Suprapubic skin (tissue), 4 donors: ENCODE measurements around the gene EPHB1. TPM values are rescaled to one million over a fixed set of nuclear protein-coding genes. Genes with fewer than 3 reads are reported as not detected.

Experiments
- DNase-seq, 2 donors: peaks; one replicate each; pipeline ENCODE4 v3.0.0-alpha.2; 2019; ENCODE audit warnings: low spot score in 2 of 2
- H3K27ac ChIP-seq: fragments of 200-600 bp; sonication (generic); one replicate; pipeline ENCODE4 v1.5.1; 2019
- H3K27me3 ChIP-seq: fragments of 200-600 bp; sonication (generic); one replicate; pipeline ENCODE4 v1.5.1; 2019
- H3K36me3 ChIP-seq: fragments of 200-600 bp; sonication (generic); one replicate; pipeline ENCODE4 v1.5.1; 2019
- H3K4me1 ChIP-seq: fragments of 200-600 bp; sonication (generic); one replicate; pipeline ENCODE4 v1.5.1; 2019
- H3K4me3 ChIP-seq: fragments of 200-600 bp; sonication (generic); one replicate; pipeline ENCODE4 v1.5.1; 2019; ENCODE audit warnings: mild to moderate bottlenecking
- H3K9me3 ChIP-seq: fragments of 200-600 bp; sonication (generic); one replicate; pipeline ENCODE4 v1.5.1; 2019
- CTCF ChIP-seq, 2 donors: fragments of 200-600 bp in 1 of 2; fragments of 450-650 bp in 1 of 2; sonication (generic) in 1 of 2; IDR thresholded peaks; one replicate each; pipeline ENCODE4 v1.5.1; 2016 to 2019; ENCODE audit warnings: antibody characterized with exemption in 2 of 2, mild to moderate bottlenecking in 1 of 2, moderate library complexity in 1 of 2
- EP300 ChIP-seq: sonication (generic); formaldehyde crosslinking; IDR thresholded peaks from one replicate; pipeline ENCODE4 v1.6.1; 2017; ENCODE audit warnings: antibody characterized with exemption
- POLR2A ChIP-seq, 2 donors: fragments of 450-650 bp; IDR thresholded peaks; one replicate each; pipeline ENCODE4 v1.6.1; 2017; ENCODE audit warnings: antibody characterized with exemption in 2 of 2, mild to moderate bottlenecking in 2 of 2, moderate library complexity in 2 of 2
- POLR2AphosphoS5 ChIP-seq, 3 donors: sonication (generic); formaldehyde crosslinking; IDR thresholded peaks; one replicate each; pipeline ENCODE4 v1.6.1; 2017; ENCODE audit warnings: antibody characterized with exemption in 3 of 3
- WGBS: methylation state at CpG from one replicate; pipeline ENCODE4 v1.1.5; 2018; 5-methylcytosine and 5-hydroxymethylcytosine counted together
- total RNA-seq, 4 donors: library from RNA; depleted of rRNA; stranded (reverse); fragments of >200 nt; gene quantifications; one replicate each; pipeline ENCODE4 v1.1.0, GENCODE V29; 2016

The EPHB1 gene
- total RNA-seq = 10 to 100 TPM in 3 of 4 donors, 1 to 10 TPM in 1; 8.5 to 30.7 (median 18.5) TPM

- TF ChIP-seq EP300 = no peak
- peak; percentile 41 to 91 for TF ChIP-seq CTCF (IDR thresholded peaks at IDR 0.05)
- peak; percentile 78 to 89 for DNase-seq
- Histone ChIP-seq H3K9me3 (no peaks in the 10 kb centered on the region), H3K4me1 (peaks cover 32% of the 10 kb centered on the region), H3K36me3 (no peaks in the 10 kb centered on the region), H3K27me3 (peaks cover 27% of the 10 kb centered on the region), H3K27ac (peak within 1 kb of the TSS; percentile 14), H3K4me3 (peak within 1 kb of the TSS; percentile 80)
- WGBS = 2% methylated on average over 41 of the region's 70 CpGs
These were observed at the start of gene EPHB1 for GRCh38 chr3:134794950-134795745. Gene EPHB1 (plus strand): TSS chr3:134795260.

- Histone ChIP-seq H3K36me3 (no peaks in the 10 kb centered on the region), H3K9me3 (no peaks in the 10 kb centered on the region), H3K27me3 (no peaks in the 10 kb centered on the region), H3K27ac (no peak overlapping the region), H3K4me3 (no peak overlapping the region), H3K4me1 (no peaks in the 10 kb centered on the region)
- TF ChIP-seq EP300 (no peak), POLR2AphosphoS5 (IDR thresholded peaks at IDR 0.05) (no peak), CTCF (IDR thresholded peaks at IDR 0.05) (no peak), POLR2A (IDR thresholded peaks at IDR 0.05) (no peak)
- no peak for DNase-seq
- WGBS = 100% methylated on average over 1 of the region's 1 CpG
These were observed 46.4 kb upstream of the EPHB1 start for GRCh38 chr3:134748698-134749097.

- TF ChIP-seq CTCF (IDR thresholded peaks at IDR 0.05) (no peak), POLR2A (IDR thresholded peaks at IDR 0.05) (no peak), EP300 (no peak), POLR2AphosphoS5 (IDR thresholded peaks at IDR 0.05) (no peak)
- H3K4me1 ChIP-seq = no peaks in the 10 kb centered on the region
- WGBS = 82% methylated on average over 2 of the region's 2 CpGs
- DNase-seq = no peak
- no peak overlapping the region for H3K27ac ChIP-seq
- H3K4me3 ChIP-seq = no peak overlapping the region
- H3K36me3 ChIP-seq = no peaks in the 10 kb centered on the region
- no peaks in the 10 kb centered on the region for H3K9me3 ChIP-seq
- H3K27me3 ChIP-seq = no peaks in the 10 kb centered on the region
These were observed 45.9 kb upstream of the EPHB1 start for GRCh38 chr3:134749174-134749573.

GRCh38 chr3:134749802-134750553, 45.1 kb upstream of the EPHB1 start:
- H3K36me3 ChIP-seq = no peaks in the 10 kb centered on the region
- no peaks in the 10 kb centered on the region for H3K4me1 ChIP-seq
- DNase-seq = no peak
- H3K4me3 ChIP-seq = no peak overlapping the region
- TF ChIP-seq POLR2AphosphoS5 (IDR thresholded peaks at IDR 0.05) (no peak), CTCF (IDR thresholded peaks at IDR 0.05) (no peak), EP300 (no peak), POLR2A (IDR thresholded peaks at IDR 0.05) (no peak)
- H3K27me3 ChIP-seq = no peaks in the 10 kb centered on the region
- no peak overlapping the region for H3K27ac ChIP-seq
- WGBS = 82% methylated on average over 6 of the region's 7 CpGs
- H3K9me3 ChIP-seq = no peaks in the 10 kb centered on the region

- DNase-seq = no peak
- Histone ChIP-seq H3K36me3 (no peaks in the 10 kb centered on the region), H3K27ac (no peak overlapping the region), H3K9me3 (no peaks in the 10 kb centered on the region), H3K27me3 (no peaks in the 10 kb centered on the region), H3K4me1 (no peaks in the 10 kb centered on the region), H3K4me3 (no peak overlapping the region)
- 82% methylated on average over 2 of the region's 2 CpGs for WGBS
- TF ChIP-seq CTCF (IDR thresholded peaks at IDR 0.05) = no peak
- TF ChIP-seq POLR2AphosphoS5 (IDR thresholded peaks at IDR 0.05) = no peak
- TF ChIP-seq POLR2A (IDR thresholded peaks at IDR 0.05) = no peak
- TF ChIP-seq EP300 = no peak
These were observed 43.2 kb upstream of the EPHB1 start for GRCh38 chr3:134751831-134752230.
